ENCODE measurements around the gene ANKRD18B.
"Not testable (repeated sequence)": the region's sequence is repeated elsewhere in the genome, so short reads cannot be mapped to it uniquely, and the experiment has no call there.

The ANKRD18B gene

DNA sequence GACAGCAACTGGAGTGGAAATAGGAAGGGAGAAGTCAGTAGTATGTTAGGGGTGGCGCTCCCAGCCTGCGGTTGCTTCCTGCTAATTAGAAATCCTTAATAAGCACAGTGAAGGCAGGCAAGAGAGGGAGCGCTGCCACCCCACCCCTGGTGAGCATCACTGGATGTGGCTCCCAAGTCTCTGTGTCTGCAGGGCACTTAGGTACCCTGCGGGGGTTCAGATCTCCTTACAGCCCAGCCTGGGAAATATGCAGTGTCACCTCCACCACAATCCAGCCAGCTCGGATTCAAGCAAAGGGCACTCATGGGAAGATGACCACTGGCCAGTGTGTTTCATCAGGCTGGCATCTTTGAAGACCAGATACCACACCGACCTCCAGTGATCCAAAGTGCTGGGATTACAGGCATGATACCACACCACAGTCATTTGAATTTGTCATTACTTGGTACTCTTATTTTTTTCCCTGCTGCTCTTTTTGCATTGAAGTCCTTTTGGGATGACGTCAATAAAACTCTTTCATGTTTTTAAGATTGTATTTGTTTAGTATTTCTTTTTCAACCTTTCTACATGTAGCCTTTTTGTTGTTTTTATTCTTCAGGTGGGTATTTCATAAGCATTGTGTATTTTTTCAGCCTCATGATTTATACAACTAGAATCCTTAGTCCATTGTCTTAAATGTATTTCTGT is 90.1 kb downstream of the ANKRD18B start:
- DNase-seq = no peak

DNA sequence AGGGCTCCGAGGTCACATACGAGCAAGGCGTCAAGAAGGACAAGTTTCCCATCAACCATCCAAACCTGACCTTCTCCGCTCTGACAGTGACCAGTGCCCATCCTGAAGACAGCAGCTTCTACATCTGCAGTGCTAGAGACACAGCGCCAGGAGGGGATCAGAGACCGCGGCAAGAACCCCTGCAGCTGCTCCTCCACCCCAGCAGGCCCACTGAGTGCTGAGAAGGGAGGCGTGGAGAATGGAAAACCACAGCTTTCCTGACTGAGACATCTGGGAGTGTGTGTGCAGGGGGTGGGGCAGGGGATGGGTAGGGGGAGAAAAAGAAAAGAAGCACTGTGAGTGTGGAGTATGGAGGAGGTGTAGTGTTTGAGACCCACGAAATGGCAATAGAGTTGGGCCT is 94.3 kb downstream of the ANKRD18B start:
- DNase-seq = not testable (repeated sequence)

DNA sequence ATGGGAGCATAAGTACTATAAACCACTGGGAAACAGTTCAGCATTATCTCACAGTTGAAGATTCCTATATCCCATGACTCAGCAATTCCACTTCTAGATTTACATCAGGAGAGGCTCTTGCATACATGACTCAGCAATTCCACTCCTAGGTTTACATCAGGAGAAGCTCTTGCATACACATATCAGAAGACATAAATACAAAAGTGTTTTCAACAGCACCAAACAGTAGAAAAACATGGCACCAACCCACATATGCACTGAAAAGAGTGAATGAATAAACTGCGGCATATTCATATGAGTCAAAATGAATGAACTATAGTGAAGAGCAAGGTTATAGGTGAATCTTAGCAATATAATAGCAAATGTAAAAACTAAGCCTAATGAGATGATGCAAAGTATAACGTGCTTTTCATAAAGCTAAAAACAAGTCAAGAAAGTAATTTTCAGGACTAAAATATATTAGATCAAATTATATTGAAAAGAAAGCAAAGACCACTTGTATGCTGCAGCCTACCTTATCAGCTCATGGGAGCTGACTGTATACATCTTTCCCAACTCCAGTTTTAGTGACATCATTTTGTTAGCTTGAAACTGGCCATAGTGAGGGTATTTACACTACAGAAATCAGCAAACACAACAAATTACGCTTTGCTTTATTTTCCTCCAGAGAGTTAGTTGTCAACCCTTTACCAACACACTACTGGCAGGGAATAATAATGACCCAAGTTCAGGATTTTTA is 95.8 kb downstream of the ANKRD18B start:
- no peak for DNase-seq

DNA sequence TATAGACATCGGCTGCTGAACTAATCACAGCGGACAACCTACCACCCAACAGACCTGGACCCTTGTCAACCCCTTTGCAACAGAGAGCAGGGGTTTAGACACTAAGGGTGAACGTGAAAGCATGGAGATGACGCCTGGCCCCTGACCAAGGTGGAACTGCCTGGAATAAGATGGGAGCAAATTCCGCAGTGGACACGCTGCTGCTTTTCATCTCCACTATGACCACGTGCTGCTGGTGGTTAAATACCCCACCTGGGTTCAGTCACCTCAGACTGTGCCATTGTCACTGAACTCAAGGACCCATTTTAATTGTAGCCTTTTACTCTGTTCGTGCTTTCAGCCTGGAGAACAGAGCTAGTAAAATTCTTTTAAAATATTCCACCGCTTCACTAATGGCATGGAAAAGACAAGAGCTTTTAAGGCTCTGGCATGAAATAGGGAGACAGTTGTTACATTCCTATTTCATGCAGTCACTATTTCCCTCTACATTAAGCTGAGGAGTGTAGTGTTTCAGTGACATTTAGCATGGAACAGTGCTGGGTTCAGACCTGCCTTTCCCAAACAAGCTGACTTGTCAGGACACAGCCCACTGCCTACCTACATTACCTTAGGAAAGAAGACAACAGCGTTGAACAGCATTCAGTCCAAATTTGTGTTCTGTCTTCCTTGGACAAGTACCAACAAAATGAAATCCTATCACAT is 96.8 kb downstream of the ANKRD18B start:
- DNase-seq = peak; percentile 90
